Cardiac atrium fibroblast (primary cell): Measurements from ENCODE around the gene GCM1. TPM values are rescaled to one million over a fixed set of nuclear protein-coding genes. Genes with fewer than 3 reads are reported as not detected.

Source experiments
- total RNA-seq: library from RNA; depleted of rRNA; stranded (reverse); fragments of >200 nt; gene quantifications from 2 replicates; pipeline ENCODE4 v1.2.3, GENCODE V29; 2015

Gene GCM1, protein sequence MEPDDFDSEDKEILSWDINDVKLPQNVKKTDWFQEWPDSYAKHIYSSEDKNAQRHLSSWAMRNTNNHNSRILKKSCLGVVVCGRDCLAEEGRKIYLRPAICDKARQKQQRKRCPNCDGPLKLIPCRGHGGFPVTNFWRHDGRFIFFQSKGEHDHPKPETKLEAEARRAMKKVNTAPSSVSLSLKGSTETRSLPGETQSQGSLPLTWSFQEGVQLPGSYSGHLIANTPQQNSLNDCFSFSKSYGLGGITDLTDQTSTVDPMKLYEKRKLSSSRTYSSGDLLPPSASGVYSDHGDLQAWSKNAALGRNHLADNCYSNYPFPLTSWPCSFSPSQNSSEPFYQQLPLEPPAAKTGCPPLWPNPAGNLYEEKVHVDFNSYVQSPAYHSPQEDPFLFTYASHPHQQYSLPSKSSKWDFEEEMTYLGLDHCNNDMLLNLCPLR
- total RNA-seq: not detected in 2 replicates

GRCh38 chr6:53148684-53149083, at the start of gene GCM1:
TSS of gene GCM1 (minus strand) at chr6:53148841. CDS start at chr6:53145632, 3,209 bp downstream.

Other genes with a start within 250 kb of the GCM1 start
- gene GSTA3, start 239.1 kb downstream of the GCM1 start, total RNA-seq: not detected in 2 replicates
- 37.3 and 39.0 TPM in 2 replicates for gene GSTA4, start 153.6 kb downstream of the GCM1 start, total RNA-seq
- gene CILK1, start 87.0 kb downstream of the GCM1 start, total RNA-seq: 3.6 and 6.8 TPM in 2 replicates
- 35.9 and 46.2 TPM in 2 replicates for gene FBXO9, start 83.4 kb downstream of the GCM1 start, total RNA-seq
- 63.9 and 91.2 TPM in 2 replicates for gene ELOVL5, start 200.1 kb upstream of the GCM1 start, total RNA-seq